HEK293T (cell line): Measurements from ENCODE around the gene PDLIM1.

Experiments
- BHLHE40 ChIP-seq: fragments of 450-650 bp; IDR thresholded peaks from 2 replicates; pipeline ENCODE4 v1.6.1; 2016; ENCODE audit warnings: mild to moderate bottlenecking, moderate library complexity, borderline replicate concordance
- FOXA1 ChIP-seq: fragments of 450-650 bp; IDR thresholded peaks from 2 replicates; pipeline ENCODE4 v1.6.1; 2016; ENCODE audit warnings: mild to moderate bottlenecking
- NFRKB ChIP-seq: fragments of 450-650 bp; IDR thresholded peaks from 2 replicates; pipeline ENCODE4 v1.6.1; 2016; ENCODE audit warnings: mild to moderate bottlenecking, moderate library complexity

DNA sequence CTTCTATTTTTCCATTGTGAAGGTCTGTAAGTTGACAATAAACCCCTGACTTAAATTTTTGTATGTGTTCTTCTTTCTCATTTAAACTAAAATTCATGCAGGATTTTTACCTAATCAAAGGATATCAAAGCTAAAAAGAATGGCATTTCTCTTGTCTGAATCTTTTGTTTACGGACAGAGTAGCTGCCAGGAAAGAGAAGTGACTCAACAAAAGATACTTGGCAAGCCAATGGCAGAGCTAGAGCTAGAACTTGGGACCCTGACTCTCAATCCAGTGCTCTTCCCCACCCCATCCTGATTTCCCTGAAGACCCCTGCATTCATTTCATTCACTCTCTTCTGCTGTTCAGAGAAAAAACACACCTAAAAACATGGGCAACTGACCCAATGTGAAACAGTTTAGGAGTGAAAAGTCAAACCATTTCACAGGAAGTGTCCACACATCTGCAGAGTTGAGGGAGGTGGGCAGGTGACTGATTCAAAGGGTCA lies 40.2 kb upstream of the PDLIM1 start:
- TF ChIP-seq BHLHE40 (no peak), NFRKB (no peak), FOXA1 (no peak)
